GM04504 (cell line): ENCODE measurements around the gene EPN2.
"Not testable (repeated sequence)": the region's sequence is repeated elsewhere in the genome, so short reads cannot be mapped to it uniquely, and the experiment has no call there.

ENCODE experiments used
- DNase-seq: peaks from one replicate; pipeline ENCODE4 v3.0.0-alpha.2; 2012; ENCODE audit warnings: low read depth

EPN2 gene

GRCh38 chr17:19237139-19237388 is at the start of gene EPN2:
Gene EPN2, plus strand, starts transcription at chr17:19237366. Its CDS starts 45,754 bp downstream, at chr17:19283120.
- not testable (repeated sequence) for DNase-seq

GRCh38 chr17:19187883-19188869 is 49.0 kb upstream of the EPN2 start:
- not testable (repeated sequence) for DNase-seq

- DNase-seq, result not testable (repeated sequence)
These were observed 48.1 kb upstream of the EPN2 start for GRCh38 chr17:19188870-19189708.

GRCh38 chr17:19189781-19190405 is 47.3 kb upstream of the EPN2 start:
- not testable (repeated sequence) for DNase-seq

GRCh38 chr17:19196382-19197204 is 40.6 kb upstream of the EPN2 start:
- DNase-seq, result not testable (repeated sequence)

- DNase-seq, result not testable (repeated sequence)
These were observed 34.7 kb upstream of the EPN2 start for GRCh38 chr17:19202448-19202847.

- not testable (repeated sequence) for DNase-seq
These were observed 33.7 kb upstream of the EPN2 start for GRCh38 chr17:19203429-19203828.

- DNase-seq, result not testable (repeated sequence)
These were observed 21.9 kb upstream of the EPN2 start for GRCh38 chr17:19215074-19215860.

GRCh38 chr17:19216148-19216926 is 20.8 kb upstream of the EPN2 start:
- not testable (repeated sequence) for DNase-seq

GRCh38 chr17:19218914-19219313 is 18.3 kb upstream of the EPN2 start:
- not testable (repeated sequence) for DNase-seq

GRCh38 chr17:19219384-19219783 is 17.8 kb upstream of the EPN2 start:
- DNase-seq, result not testable (repeated sequence)

- DNase-seq, result not testable (repeated sequence)
These were observed 17.0 kb upstream of the EPN2 start for GRCh38 chr17:19220195-19220594.

GRCh38 chr17:19226610-19227588 is 10.3 kb upstream of the EPN2 start:
- not testable (repeated sequence) for DNase-seq

GRCh38 chr17:19234676-19235075 is 2.5 kb upstream of the EPN2 start:
- DNase-seq, result not testable (repeated sequence)

GRCh38 chr17:19236351-19237138 is 621 bp upstream of the EPN2 start:
- not testable (repeated sequence) for DNase-seq

GRCh38 chr17:19237389-19238166 is 412 bp downstream of the EPN2 start:
- DNase-seq, result no peak

- DNase-seq, result no peak
These were observed 970 bp downstream of the EPN2 start for GRCh38 chr17:19238167-19238505.
